Eye (tissue), 1 donor: ENCODE results near the gene LDAH.

Experiments used
- DNase-seq: peaks from one replicate; pipeline ENCODE4 v3.0.0-alpha.2; 2015

Gene LDAH

DNA sequence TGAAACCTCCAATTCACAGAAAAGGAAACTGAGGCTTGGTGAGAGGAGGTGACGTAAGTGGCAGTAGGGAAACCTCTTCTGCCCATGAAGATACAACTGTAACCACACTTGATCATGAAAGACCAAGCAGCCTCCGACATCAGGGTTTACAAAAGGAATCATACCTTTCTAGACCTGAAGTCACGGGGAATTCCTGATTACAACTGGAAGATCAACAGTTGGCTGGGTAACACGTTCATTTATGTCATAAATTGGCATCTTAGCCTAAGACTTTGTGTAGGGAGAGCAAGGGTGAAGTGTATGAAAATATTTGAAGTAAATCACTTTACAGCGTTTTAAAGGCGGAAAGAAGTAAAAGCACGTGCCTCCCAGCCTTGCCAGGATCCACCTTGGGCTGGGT lies 172.9 kb downstream of the LDAH start:
- DNase-seq = no peak

GRCh38 chr2:20649576-20649975 lies 173.3 kb downstream of the LDAH start:
- no peak for DNase-seq

- no peak for DNase-seq
Measured at GRCh38 chr2:20648831-20649230, 174.1 kb downstream of the LDAH start.

DNA sequence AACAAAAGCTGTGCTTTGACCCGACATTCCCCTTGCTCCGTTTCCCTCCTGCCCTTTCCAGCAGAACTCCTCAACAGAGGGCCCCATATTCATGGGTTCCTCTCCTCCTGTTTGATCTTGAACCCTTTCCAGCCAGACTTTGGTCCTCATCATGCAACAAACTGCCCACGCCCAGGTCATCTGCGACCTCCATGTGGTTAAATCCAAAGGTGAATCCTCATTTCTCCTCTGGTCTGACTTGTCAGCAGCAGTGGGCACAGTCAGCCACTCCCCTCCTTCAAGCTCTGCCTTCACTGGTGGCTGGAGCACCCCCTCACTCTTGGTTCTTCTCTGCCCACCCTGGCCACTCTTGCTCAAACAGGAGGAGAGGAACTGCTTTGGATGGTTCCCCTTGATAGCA lies 174.7 kb downstream of the LDAH start:
- no peak for DNase-seq

- peak; percentile 76 for DNase-seq
Measured at GRCh38 chr2:20647738-20648137, 175.2 kb downstream of the LDAH start.

DNA sequence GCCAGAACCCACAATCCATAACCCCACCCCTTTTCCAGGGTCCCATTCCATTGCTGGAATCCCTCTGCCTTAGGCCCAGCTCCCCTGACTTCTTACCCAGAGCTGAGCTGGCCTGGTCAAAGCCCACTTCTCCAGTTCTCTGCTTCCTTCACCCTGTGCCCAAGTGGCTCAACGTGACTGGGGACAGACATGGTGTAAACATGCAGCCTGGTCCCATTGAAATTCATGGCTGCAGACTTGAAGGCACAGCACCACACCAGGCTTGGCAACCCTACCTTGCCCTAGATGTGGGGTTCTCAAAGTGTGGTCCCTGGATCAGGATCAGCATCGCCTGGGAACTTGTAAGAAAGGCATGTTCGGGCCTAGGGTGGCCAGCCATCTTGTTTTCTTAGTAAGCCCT lies 175.7 kb downstream of the LDAH start:
- no peak for DNase-seq

- no peak for DNase-seq
Measured at GRCh38 chr2:20646446-20646845, 176.5 kb downstream of the LDAH start.

GRCh38 chr2:20645761-20646160 lies 177.1 kb downstream of the LDAH start:
- DNase-seq = no peak

GRCh38 chr2:20645301-20645701 lies 177.6 kb downstream of the LDAH start:
- DNase-seq = no peak

- DNase-seq = no peak
Measured at GRCh38 chr2:20643826-20644225, 179.1 kb downstream of the LDAH start.

DNA sequence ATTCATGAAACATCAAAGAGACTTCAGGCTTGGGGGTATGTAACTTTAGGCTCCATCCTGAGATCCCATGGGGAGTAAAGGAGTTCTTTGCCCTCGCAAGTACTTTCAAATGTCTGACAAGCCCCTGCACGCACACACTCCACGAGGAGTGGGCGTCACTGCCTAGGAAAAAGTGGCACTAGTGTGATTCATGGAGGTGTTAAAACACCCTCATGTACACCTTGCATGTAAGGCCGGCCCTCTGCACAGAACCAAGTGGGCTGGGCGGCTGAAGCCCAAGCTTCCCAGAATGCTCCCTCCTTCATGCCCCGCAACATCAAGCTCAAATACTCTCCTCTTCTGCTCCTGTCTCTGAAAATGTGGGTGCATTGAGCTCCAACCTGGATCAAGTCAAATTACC lies 179.8 kb downstream of the LDAH start:
- DNase-seq = no peak

DNA sequence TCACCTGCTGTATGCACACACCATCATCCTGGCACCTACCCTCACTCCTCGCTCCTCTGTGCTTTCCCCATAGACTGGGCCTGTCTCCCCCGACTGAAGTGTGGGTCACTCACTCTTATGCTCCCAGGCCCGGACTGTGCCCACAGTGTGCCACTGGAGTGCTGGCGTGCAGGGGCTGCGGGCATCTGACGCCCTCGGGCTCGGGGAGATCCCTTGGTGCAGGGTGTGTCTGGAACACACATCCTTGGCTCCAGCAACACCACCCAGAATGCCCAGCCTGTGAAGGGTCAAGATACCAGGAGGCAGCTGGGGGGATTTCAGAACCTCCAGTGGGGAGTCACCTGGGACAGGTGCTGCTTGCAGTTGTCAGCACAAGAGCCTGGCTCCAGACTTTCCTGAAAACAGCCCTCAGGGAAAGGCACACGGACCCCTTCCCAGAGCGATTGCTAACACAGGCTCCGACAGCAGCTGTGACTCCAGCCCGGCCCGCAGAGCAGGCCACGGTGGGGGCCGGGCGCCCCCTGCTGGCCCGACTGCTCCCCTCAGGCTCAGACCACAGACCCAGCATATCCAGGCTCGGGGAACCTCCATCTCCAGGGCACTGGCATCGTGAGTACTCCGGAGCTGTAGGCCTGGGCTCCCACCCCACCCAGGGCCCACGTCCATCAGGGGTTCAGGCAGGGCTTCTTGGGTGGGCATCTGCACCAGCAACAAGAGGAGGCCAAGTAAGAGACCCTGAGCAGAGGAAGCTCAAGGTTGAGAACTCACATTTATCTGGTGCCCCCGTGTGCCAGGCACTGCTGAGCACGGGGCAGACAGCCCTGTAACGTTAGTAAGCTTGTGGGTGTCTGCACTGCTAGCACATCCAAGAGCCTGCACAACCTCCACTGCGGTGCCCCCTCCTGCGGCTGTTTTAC lies 180.6 kb downstream of the LDAH start:
- peak; percentile 92 for DNase-seq

DNA sequence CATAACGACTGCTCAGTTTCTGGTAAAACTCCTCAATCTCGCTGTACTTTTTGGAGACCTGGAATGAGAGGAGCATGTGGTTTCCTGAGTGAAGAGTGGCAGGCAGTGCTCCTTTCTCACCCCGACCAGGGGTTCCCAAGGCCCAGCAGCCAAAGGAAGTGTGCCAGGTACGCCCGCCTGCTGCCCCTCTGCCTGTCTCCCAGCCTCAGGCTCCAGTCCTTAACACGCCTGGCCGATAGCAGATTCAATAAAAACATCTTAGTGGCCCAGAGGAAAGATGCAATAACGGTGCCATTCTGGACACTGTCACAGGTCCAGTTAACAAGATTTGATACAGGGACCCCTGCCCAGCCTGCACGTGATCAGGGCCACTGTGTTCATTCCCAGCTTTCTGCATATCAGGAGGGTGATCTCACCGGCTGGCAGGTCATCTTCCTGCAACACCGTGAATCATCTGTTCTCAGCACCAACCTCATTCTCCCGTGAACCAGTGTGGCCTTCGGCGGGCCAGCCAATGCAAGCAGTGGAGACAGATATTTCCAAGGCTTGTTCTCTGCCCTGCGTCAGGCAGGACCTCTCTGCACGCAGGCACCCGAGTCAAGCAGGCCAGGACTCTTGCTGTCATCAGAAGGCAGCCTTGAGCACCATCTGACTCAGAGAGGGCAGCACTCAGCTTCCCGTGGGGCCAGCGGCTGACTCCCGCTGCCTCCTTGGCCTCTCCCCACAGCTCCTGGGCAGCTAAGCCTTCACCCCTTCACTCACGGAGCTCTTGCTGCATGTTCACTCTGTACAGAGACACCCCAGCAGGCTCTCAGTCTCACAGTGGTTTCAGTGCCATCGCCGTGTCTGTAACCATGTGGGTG lies 181.5 kb downstream of the LDAH start:
- DNase-seq = no peak

DNA sequence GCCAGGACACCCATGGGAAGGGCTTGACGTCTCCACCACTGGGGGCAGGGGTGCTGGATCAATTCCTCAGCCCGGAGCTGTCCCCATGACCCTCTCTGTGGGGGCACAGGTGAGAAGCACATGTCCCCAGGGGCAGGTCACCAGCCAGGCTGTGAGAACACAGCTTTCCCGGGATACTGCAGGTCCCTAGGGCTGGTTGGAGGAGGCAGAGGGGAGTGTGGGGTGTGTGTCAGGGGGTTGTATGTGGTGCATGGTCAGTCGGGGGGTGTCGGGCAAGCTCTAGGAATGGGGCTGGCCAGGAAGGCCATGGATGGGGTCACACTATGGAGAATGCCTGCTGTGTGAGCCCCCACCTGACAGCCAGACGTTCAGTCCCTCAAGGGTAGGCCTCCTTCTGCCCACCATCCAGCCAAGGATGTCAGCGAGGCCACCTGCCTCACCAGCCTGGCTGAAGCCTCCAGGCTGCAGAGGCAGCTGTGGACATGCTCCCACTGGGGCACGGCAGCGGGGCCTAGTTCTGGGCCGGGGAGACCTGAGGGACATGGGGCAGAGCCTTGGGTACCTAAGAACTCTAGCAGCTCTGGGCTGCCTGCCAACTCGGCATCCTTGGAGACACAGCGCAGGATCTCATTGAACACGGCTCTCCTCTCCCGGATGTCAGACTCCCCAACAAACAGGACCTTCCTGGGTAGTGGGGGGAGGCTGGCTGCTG lies 182.3 kb downstream of the LDAH start:
- no peak for DNase-seq

GRCh38 chr2:20638646-20639430 lies 184.1 kb downstream of the LDAH start:
- DNase-seq = no peak

- DNase-seq = no peak
Measured at GRCh38 chr2:20638014-20638413, 184.9 kb downstream of the LDAH start.

GRCh38 chr2:20637147-20637546 lies 185.8 kb downstream of the LDAH start:
- DNase-seq = no peak

DNA sequence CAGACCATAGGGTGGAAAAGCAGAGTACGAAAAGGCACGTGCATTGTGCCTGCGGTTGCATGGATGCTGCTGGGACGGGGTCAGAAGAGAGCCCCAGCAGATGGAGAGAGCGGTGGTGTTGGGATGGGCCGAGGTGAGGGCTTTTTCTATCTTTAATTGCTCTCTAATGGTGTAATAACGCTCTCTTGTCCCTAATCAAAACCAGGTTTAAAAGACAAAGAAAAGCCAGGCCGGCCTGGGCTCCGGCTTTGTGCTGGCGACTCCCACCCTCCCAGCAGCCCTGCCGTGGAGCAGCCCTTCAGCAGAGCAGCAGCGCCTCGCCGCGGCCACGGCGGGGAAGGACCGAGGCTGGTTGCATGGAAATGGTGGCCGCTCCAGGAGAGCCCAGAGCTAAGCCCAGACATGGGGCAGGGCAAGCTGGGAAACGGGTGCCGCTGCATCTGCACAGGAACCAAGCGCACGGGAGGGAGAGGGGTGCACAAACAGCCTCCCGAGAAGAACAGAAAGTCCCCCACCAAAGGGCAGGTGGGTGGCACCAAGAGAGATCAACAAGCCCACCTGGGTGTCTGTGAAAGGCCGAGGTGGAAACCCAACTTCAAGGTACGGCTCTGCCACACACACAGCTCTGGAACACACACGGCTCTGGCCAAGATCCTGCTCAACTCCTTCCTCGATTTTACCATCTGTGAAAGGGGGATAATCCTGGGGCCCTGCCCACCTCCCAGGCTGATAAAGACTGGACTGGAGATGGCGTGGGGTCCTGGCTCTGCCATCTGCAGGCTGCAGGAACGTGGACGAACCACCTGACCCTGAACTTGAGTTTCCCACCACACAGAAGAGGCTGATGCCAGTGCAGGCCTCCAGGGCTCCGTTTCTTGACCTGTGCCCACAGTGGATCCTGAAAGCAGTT lies 187.0 kb downstream of the LDAH start:
- peak; percentile 95 for DNase-seq

DNA sequence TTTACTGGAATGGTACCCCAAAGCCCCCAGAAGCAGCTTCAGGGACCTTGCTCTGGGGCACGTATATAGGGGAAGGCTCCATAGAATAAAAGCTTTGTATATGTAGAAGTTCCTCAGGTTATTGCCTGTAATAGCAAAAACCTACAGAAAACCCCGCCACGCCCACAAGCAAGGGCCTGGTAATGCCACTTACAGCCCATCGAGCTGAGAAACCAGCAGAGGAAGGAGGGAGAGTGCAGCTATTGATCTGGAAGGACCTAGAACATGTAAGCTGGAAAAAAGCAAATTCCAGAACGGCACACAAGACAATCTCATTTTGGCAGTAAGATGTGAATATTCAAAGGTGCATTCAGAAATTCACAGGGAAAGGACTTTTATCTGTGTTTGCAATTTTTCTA lies 187.8 kb downstream of the LDAH start:
- peak; percentile 67 for DNase-seq

- peak; percentile 70 for DNase-seq
Measured at GRCh38 chr2:20634507-20635112, 188.3 kb downstream of the LDAH start.
